SU-DHL-6 (cell line): ENCODE data around the gene PALM.

Experiments
- H2AFZ ChIP-seq: fragments of 200-600 bp; sonication (generic); 2 replicates; pipeline ENCODE4 v1.6.1; 2014; ENCODE audit warnings: low read depth, mild to moderate bottlenecking, moderate library complexity, mixed read lengths, antibody characterized with exemption, low read length; ENCODE audit not compliant: severe bottlenecking
- H3F3A ChIP-seq: fragments of 200-600 bp; shearing (Covaris generic); 2 replicates; pipeline ENCODE4 v1.6.0; 2016; ENCODE audit warnings: antibody characterized with exemption, mild to moderate bottlenecking; ENCODE audit not compliant: insufficient read depth
- H3K27ac ChIP-seq: fragments of 200-600 bp; sonication (generic); 2 replicates; pipeline ENCODE4 v1.5.1; 2016; ENCODE audit warnings: low read depth, mild to moderate bottlenecking, low read length, moderate library complexity, mixed read lengths
- H3K27me3 ChIP-seq: fragments of 200-600 bp; sonication (generic), shearing (Covaris generic); 2 replicates; pipeline ENCODE4 v1.6.0; 2014; ENCODE audit warnings: mild to moderate bottlenecking, low read length
- H3K36me3 ChIP-seq: fragments of 200-600 bp; sonication (generic); 2 replicates; pipeline ENCODE4 v1.6.1; 2014; ENCODE audit warnings: mild to moderate bottlenecking, low read length, mixed read lengths
- H3K4me2 ChIP-seq: fragments of 300-600, 200-600 bp; shearing (Covaris generic), sonication (generic); 2 replicates; pipeline ENCODE4 v1.6.0; 2014; ENCODE audit warnings: low read length, low read depth, mild to moderate bottlenecking; ENCODE audit not compliant: poor library complexity, severe bottlenecking
- H3K4me3 ChIP-seq: fragments of 200-600 bp; sonication (generic); 2 replicates; pipeline ENCODE4 v1.5.1; 2014; ENCODE audit warnings: antibody characterized with exemption, low read length, mild to moderate bottlenecking, mixed read lengths; ENCODE audit not compliant: insufficient read depth, poor library complexity, severe bottlenecking
- H3K79me2 ChIP-seq: fragments of 200-600 bp; sonication (generic); 2 replicates; pipeline ENCODE4 v1.6.1; 2014; ENCODE audit warnings: mild to moderate bottlenecking, low read length, moderate library complexity; ENCODE audit not compliant: insufficient read depth
- H3K9ac ChIP-seq: fragments of 200-600 bp; sonication (generic); 2 replicates; pipeline ENCODE4 v1.7.0; 2014; ENCODE audit warnings: mild to moderate bottlenecking, low read length
- H3K9me2 ChIP-seq: fragments of 200-600 bp; sonication (generic); replicated peaks from 2 replicates; pipeline ENCODE4 v1.6.1; 2014; ENCODE audit warnings: low read length; ENCODE audit not compliant: insufficient read depth
- H3K9me3 ChIP-seq: fragments of 200-600 bp; sonication (generic); 2 replicates; pipeline ENCODE4 v1.6.1; 2014; ENCODE audit warnings: low read length, mixed read lengths; ENCODE audit not compliant: insufficient read depth
- H4K20me1 ChIP-seq: fragments of 200-600 bp; sonication (generic); 2 replicates; pipeline ENCODE4 v1.6.1; 2014; ENCODE audit warnings: low read depth, mild to moderate bottlenecking, antibody characterized with exemption, low read length, moderate library complexity, mixed read lengths
- CTCF ChIP-seq: fragments of 200-600 bp; sonication (generic); IDR thresholded peaks from one replicate; pipeline ENCODE4 v1.5.1; 2017; ENCODE audit warnings: antibody characterized with exemption, mild to moderate bottlenecking, low read length, moderate library complexity; ENCODE audit not compliant: insufficient read depth, poor library complexity, severe bottlenecking
- EZH2phosphoT487 ChIP-seq: fragments of 200-600 bp; sonication (generic), shearing (Covaris generic); conservative IDR thresholded peaks from 2 replicates; pipeline ENCODE4 v1.6.1; 2018; ENCODE audit warnings: mild to moderate bottlenecking, antibody characterized with exemption, low read length, moderate library complexity, mixed read lengths

The PALM gene

DNA sequence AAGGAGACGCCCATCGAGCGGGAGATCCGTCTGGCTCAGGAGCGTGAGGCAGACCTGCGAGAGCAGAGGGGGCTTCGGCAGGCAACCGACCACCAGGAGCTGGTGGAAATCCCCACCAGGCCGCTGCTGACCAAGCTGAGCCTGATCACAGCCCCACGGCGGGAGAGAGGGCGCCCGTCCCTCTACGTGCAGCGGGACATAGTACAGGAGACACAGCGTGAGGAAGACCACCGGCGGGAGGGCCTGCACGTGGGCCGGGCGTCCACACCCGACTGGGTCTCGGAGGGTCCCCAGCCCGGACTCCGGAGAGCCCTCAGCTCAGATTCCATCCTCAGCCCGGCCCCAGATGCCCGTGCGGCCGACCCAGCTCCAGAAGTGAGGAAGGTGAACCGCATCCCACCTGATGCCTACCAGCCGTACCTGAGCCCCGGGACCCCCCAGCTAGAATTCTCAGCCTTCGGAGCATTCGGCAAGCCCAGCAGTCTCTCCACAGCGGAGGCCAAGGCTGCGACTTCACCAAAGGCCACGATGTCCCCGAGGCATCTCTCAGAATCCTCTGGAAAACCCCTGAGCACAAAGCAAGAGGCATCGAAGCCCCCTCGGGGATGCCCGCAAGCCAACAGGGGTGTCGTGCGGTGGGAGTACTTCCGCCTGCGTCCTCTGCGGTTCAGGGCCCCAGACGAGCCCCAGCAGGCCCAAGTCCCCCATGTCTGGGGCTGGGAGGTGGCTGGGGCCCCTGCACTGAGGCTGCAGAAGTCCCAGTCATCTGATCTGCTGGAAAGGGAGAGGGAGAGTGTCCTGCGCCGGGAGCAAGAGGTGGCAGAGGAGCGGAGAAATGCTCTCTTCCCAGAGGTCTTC lies 49.3 kb downstream of the PALM start:
- no peaks in the 10 kb centered on the region for H3K36me3 ChIP-seq

DNA sequence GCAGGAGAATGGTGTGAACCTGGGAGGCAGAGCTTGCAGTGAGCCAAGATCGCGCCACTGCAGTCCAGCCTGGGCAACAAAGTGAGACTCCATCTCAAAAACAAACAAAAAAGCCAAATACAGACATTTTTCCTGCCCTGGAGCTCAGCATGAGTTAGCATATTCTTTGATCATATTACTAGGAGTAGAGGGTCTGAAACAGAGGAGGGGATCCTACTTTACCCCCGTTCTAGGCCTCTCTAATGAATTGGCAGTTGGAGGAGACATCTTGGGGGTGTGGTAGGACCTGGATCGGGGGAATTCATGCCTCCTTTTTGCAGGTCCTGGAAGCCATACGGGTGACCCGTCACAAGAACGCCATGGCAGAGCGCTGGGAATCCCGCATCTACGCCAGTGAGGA lies 54.4 kb downstream of the PALM start:
- no peak overlapping the region for H3K9ac ChIP-seq
- H3K36me3 ChIP-seq, result no peaks in the 10 kb centered on the region
- no peaks in the 10 kb centered on the region for H3K9me2 ChIP-seq
- H4K20me1 ChIP-seq, result no peaks in the 10 kb centered on the region
- no peak overlapping the region for H3K27ac ChIP-seq
- TF ChIP-seq CTCF, result no peak
- no peak for TF ChIP-seq EZH2phosphoT487
- H3K4me3 ChIP-seq, result no peak overlapping the region
- H3K4me2 ChIP-seq, result no peak overlapping the region
- H2AFZ ChIP-seq, result no peak overlapping the region
- H3K79me2 ChIP-seq, result no peaks in the 10 kb centered on the region
- H3K9me3 ChIP-seq, result no peaks in the 10 kb centered on the region
- no peaks in the 10 kb centered on the region for H3K27me3 ChIP-seq
- H3F3A ChIP-seq, result no peaks in the 10 kb centered on the region

More for the DNA sequence above, 49.3 kb downstream of the PALM start:
- Histone ChIP-seq H3K9ac (no peak overlapping the region), H2AFZ (no peak overlapping the region), H3K79me2 (no peaks in the 10 kb centered on the region), H3K27ac (no peak overlapping the region), H3K27me3 (no peaks in the 10 kb centered on the region), H3K4me2 (no peak overlapping the region), H3K4me3 (no peak overlapping the region), H3K9me2 (no peaks in the 10 kb centered on the region), H3F3A (no peaks in the 10 kb centered on the region), H3K9me3 (no peaks in the 10 kb centered on the region), H4K20me1 (no peaks in the 10 kb centered on the region)
- TF ChIP-seq CTCF, result no peak
- TF ChIP-seq EZH2phosphoT487, result no peak

- Histone ChIP-seq H3K27me3 (no peaks in the 10 kb centered on the region), H3F3A (no peaks in the 10 kb centered on the region), H2AFZ (no peak overlapping the region)
Measured at GRCh38 chr19:763869-764268, 55.1 kb downstream of the PALM start.

More at GRCh38 chr19:763869-764268, 55.1 kb downstream of the PALM start:
- Histone ChIP-seq H3K4me2 (no peak overlapping the region), H3K9ac (no peak overlapping the region), H3K79me2 (no peaks in the 10 kb centered on the region), H4K20me1 (no peaks in the 10 kb centered on the region), H3K4me3 (no peak overlapping the region), H3K36me3 (no peaks in the 10 kb centered on the region), H3K9me2 (no peaks in the 10 kb centered on the region), H3K9me3 (no peaks in the 10 kb centered on the region), H3K27ac (no peak overlapping the region)
- TF ChIP-seq EZH2phosphoT487 (no peak), CTCF (no peak)
